HG03354 (cell line): Measurements from ENCODE around the gene STAT5B.
"Not testable (repeated sequence)": the region's sequence is repeated elsewhere in the genome, so short reads cannot be mapped to it uniquely, and the experiment has no call there.

Experiments
- ATAC-seq: cut with Tn5 transposase; IDR thresholded peaks from one replicate; pipeline ENCODE4 v1.9.1; 2021; ENCODE audit warnings: mild to moderate bottlenecking; ENCODE audit not compliant: unreplicated experiment, poor library complexity, severe bottlenecking

STAT5B gene

DNA sequence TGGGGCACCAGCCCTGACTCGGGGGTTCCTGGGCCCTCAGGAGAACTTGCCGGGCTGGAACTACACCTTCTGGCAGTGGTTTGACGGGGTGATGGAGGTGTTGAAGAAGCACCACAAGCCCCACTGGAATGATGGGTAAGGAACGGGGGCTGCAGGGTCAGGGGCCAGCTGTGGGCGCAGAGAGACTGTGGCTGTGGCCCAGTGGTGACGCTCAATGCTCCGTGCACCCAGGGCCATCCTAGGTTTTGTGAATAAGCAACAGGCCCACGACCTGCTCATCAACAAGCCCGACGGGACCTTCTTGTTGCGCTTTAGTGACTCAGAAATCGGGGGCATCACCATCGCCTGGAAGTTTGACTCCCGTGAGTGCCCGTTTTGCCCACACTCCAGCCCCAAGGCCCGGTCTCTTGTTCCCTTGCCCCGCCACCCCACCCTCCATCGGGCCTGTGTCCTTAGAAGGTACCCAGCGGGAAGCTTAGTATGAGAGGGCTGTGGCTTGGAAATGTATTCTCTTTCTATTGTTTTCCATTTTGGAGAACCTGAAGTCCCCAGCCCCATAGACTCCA is 31.3 kb upstream of the STAT5B start:
- ATAC-seq: no peak

DNA sequence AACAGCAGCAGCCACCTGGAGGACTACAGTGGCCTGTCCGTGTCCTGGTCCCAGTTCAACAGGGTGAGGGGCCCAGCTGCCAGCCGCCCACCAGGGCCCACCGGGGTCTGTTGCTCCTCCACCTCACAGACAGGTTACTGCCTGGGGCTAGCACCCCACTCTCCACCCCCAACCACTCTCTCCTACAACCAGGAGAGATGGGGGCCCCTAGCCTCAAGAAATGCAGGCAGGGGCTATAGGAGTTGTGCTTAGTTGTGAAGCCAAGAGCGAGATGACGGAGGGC is 30.1 kb upstream of the STAT5B start:
- ATAC-seq: no peak

DNA sequence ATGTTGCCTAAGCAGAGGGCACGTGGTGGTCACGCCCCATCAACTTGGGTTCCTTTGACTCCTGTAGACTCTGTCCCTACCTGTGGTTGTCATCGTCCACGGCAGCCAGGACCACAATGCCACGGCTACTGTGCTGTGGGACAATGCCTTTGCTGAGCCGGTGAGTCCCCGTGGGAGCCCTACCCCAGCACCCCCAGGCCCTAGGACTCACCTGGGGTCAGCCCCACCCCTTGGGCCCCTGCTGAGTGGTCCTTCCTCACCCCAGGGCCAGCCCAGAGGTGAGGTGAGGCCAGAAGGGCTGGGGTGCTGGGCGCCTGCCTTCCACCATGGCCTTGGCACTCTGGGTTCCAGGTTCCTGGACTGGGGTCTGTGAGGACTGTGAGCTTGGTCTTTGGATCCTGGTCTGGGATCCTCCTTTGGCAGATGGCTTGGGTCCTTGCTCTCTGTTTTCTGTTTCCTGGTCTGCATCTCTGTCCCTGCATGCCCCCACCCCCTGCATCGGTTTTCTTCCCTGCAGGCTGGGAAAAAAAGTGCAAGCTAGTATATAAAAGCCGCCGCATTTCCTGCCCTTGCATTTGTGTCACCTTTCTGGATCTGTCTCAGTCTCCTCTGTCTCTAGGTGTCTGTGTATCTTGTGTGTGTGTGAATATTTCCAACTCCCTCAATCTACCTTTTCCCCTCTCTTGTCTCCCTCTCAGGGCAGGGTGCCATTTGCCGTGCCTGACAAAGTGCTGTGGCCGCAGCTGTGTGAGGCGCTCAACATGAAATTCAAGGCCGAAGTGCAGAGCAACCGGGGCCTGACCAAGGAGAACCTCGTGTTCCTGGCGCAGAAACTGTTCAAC is 29.6 kb upstream of the STAT5B start:
- ATAC-seq: no peak

DNA sequence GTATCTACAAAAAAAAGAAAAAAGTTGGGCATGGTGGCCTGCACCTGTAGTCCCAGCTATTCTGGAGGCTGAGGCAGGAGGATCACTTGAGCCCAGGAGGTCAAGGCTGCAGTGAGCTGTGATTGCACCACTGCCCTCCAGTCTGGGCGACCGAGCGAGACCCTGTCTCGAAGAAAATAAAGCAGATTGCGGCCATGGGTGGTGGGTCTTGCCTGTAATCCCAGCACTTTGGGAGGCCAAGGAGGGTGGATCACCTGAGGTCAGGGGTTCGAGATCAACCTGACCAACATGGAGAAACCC is 28.8 kb upstream of the STAT5B start:
- ATAC-seq: not testable (repeated sequence)

DNA sequence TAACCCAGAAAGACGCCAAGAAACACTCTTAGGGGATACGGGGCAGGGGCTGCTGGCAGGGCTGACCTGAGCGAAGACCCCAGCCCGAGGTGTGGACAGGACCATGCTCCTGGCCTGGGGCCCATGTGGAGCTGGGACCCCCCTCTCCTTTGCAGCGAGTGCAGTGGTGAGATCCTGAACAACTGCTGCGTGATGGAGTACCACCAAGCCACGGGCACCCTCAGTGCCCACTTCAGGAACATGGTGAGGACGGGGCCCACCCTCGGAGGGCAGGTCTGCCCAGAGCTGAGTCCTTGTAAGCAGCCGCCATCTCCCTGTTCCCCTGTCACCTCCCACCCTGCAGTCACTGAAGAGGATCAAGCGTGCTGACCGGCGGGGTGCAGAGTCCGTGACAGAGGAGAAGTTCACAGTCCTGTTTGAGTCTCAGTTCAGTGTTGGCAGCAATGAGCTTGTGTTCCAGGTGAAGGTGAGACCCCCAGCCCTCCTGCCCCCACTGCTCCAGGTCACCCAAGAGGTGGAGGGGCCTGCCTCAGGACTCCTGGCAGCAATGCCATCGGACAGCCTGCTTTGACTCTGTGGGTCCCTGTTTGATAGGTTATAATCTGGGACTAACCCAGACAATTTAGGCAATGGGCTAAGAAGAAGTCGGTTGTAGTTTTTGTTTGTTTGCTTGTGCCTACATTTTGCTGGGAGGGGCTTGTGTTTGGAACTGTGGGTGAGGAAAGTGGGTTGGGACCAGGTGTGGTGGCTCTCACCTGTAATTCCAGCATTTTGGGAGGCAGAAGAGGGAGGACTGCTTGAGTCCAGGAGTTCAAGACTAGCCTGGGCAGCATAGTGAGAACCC is 28.2 kb upstream of the STAT5B start:
- no peak for ATAC-seq

DNA sequence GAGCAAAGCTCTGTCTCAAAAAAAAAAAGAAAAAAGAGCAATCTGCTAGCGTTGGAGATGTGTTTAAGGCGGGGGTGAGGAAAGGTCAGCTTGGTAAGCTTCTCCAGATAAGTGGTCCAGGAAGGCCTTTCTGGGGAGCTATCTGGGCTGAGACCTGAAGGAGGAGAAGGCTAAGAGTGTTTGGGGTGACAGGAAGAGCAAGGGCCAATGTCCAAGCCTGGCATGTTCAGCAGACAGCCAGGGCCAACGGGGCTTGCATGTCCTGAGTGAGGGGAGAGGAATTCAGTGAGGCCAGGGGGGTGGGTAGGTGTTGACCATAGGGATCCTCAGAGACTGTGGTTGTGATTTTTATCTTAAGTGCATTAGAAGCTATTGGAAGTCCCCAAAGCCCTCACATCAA is 27.5 kb upstream of the STAT5B start:
- no peak for ATAC-seq

DNA sequence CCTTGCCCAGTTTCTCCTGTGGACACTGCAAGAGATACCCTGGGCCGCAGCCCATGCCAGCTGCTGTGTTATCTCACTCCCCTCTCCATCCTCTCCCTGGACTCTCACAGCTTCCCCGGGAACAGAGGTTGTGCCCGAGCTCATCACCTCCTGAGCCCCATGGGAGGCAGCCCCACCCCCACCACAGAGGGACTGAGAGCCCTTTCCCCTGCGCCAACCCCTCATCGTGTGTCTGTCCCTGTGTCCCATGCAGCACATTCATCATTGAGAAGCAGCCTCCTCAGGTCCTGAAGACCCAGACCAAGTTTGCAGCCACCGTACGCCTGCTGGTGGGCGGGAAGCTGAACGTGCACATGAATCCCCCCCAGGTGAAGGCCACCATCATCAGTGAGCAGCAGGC is 24.8 kb upstream of the STAT5B start:
- no peak for ATAC-seq

DNA sequence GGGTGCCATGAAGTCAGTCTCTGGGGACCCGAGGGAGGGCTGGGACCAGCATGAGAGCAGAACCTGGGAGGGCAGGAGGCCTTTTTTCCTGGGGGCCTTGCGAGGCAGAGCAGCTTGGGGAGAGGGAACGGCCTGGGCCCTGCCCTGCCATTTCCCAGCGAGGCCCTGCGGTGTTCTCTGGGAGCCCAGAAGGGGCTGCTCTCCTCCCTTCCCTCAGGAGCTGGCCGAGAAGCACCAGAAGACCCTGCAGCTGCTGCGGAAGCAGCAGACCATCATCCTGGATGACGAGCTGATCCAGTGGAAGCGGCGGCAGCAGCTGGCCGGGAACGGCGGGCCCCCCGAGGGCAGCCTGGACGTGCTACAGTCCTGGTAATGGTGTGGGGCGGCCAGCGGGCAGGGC is 23.7 kb upstream of the STAT5B start:
- ATAC-seq: not testable (repeated sequence)

DNA sequence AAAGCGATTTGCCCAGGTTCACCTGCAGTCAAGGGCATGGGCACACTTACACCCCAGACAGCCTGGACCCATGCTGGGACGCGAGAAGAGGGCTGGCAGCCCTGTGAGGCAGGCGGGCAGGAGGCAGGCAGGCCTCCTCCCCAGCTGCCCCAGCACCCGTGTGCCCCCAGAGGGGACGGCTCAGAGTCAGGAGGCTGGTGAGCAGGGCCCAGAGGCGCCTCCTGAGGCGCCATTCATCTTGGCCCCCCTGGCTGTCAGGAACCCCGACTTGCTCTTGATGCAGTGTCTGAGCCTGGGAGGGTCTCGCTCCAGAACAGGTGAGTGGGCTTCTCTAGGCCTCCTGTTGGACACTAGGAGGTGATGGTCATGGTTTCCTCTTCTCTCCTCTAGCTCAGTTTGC is 23.2 kb upstream of the STAT5B start:
- ATAC-seq: not testable (repeated sequence)

DNA sequence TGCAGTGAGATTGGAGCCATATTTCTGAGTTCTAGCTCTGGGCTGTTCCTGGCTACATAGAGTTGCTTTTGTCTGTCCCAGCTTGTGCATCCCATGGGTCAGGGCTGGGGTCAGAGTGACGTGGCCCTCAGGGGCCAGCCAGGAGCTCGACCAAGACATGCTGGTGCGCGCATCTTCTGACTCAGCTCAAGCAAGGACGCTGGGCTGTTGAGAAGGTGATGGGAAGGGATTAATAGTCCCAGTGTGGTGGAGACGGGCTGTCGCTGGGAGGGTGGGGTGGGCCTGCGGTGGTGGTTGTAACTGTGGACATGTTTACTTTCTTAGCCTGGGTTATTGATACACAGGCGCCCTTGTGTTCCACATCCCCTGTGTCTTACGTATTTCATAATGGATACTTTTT is 21.6 kb upstream of the STAT5B start:
- not testable (repeated sequence) for ATAC-seq

DNA sequence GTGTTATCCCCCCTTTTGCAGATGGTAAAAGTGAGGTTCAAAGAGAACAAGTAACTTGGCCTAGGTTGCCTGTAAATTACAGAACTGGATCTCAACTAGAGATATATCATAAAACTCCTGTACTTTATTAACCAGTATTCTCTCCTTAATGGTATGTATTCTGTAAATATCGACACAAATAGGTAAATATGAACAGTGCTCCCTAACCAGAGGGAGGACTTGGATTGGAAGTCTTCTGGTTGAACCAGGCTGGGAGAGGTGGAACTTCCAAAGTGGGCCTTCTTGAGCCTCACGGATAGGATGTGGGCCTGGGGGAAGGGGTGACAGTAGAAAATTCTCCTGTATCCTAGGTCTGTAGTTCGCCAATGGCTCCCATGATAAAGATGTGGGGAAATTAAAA is 19.8 kb upstream of the STAT5B start:
- ATAC-seq: no peak

DNA sequence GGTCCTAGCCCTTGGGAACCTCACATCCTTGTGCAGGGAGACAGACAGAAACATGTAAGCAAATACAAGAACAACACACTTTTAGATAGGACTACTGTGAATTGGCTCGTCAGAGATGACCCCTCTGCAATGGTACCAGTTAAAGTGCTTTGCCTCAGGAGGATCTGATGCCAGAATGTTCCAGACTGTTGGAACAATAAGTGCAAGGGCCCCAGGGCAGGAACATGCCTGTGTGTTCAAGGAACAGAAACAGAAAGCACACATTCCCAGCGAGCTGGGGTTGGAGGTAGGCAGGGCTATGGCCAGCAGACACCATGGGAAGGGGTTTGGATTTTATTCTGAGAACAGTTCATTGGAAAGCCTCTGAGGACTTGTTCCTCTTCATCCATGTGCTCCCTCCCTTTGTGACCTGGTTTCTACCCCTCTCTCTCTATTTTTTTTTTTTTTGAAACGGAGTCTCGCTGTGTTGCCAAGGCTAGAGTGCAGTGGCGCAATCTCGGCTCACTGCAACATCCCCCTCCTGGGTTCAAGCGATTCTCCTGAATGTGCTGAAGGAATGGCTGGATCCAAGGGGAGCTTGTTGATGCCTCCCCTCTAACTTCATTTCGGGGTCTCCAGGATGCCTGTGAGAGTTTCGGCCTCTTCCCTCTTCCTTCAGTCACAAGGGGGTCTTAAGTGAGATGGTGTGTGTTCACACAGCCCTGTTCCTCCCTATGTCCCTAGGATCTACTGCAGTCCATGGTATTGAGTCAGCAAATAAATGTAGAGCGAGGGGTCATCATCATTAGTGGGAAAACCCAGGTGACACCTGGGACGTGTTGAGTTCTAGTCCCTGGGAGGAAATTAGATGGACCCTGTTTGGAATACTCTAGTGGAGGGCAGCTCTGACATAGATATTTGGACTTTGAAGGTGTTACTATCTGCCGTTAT is 18.5 kb upstream of the STAT5B start:
- no peak for ATAC-seq

DNA sequence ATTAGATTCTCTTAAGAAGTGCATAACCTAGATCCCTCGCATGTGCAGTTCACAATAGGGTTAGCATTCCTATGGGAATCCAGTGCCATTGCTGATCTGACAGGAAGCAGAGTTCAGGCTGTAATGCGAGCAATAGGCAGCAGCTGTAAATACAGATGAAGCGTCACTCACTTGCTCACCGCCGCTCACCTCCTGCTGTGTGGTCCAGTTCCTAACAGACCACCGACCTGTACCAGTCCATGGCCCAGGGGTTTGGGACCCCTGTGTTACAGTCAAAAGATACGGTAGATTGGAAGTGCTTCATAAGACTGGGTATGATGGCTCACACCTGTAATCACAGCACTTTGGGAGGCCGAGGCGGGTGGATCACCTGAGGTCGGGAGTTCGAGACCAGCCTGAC is 14.9 kb upstream of the STAT5B start:
- no peak for ATAC-seq

DNA sequence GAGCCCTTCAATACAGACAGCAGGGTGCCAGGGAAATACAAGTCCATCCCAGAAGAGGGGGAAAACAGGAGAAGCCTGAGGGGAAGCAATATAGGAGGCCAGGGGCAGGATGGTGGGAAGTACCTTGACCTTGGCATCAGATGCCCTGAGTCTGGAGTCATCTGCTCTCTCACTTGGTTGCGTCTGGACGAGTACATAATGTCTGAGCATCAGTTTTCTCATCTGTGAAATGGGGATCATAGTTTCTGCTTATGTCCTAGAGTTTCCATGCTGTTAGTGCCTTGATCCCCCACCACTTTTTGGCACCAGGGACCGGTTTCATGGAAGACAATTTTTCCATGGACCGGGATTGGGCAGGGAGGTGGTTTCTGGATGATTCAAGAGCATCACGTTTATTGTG is 14.4 kb upstream of the STAT5B start:
- ATAC-seq: no peak

DNA sequence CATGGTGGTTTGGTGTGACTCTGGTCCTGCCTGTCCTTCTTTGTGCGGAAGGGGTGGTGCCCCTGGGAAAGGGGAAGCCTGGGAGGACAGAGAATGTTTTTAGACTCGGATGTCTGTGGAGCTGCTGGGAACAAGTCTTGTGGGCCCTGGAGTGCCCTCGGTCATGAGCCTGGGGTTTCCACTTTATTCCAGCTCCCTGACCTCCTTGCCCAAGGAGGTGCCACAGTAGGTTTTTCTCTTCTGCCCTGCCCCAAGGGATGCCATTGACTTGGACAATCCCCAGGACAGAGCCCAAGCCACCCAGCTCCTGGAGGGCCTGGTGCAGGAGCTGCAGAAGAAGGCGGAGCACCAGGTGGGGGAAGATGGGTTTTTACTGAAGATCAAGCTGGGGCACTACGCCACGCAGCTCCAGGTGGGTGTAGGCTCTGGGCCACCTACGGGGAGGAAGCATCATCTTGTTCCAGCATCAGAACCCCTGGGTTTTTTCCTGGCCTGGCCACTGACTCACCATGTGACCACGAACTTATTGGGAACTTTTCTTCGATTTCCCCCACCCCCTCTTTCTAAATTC is 13.5 kb upstream of the STAT5B start:
- no peak for ATAC-seq

DNA sequence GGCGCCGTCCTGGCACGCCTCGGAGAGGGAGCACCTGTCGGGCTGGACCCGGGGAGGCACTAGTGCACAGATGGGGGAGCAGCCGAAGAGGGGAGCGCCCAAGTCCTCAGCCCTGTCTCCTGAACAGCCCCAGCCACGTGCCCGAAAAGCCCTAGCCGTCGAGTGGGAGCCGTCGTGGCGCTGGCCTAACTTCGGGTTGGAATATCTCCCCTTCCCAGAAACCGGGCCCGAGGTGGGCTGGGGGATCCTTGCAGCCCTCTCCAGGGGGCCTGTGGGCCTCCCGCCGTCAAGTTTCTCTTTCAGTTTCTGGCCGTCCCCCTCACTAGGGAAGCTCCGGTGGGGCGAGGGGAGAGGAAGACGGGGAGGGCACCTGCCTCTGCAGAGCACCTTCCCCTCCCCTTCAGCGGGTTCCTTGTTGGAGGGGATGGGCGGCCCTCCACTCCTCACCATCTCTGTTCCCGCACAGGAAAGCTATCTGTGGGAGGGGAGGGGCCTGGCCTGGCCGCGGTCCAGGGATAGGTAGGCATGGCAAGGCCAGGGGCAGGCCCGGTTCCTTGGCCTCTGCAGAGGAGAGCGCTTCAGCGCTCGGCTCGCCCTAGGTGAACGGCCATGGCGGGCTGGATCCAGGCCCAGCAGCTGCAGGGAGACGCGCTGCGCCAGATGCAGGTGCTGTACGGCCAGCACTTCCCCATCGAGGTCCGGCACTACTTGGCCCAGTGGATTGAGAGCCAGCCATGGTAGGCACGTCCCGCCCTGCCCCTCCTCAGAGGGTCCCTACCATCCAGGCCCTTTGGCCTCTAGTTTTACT is 12.8 kb upstream of the STAT5B start:
- peak; percentile 25 for ATAC-seq

DNA sequence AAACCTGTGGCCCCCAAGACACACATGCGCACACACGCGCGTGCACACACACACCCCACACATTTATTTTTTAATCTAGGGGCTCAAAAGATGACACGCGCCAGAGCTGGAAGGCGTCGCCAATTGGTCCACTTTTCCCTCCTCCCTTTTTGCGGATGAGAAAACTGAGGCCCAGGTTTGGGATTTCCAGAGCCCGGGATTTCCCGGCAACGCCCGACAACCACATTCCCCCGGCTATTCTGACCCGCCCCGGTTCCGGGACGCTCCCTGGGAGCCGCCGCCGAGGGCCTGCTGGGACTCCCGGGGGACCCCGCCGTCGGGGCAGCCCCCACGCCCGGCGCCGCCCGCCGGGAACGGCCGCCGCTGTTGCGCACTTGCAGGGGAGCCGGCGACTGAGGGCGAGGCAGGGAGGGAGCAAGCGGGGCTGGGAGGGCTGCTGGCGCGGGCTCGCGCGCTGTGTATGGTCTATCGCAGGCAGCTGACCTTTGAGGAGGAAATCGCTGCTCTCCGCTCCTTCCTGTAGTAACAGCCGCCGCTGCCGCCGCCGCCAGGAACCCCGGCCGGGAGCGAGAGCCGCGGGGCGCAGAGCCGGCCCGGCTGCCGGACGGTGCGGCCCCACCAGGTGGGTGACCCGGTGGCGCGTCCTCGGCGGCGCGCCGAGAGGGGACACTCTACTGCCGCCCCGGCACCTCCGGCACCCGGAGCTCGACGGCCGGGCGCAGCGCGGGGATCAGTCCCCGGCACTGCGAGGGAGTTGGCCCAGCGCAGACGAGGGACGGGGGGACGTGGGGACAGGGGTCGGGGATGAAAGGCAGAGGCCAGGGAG is 12.0 kb upstream of the STAT5B start, which contains the start of gene STAT5A:
TSS of gene STAT5A (plus strand) at position 522 of the 826 bp plus-strand sequence. CDS start 914 bp downstream, outside the sequence.
- ATAC-seq: peak; percentile 56
